ENCODE data around the gene CDK16.

DNA sequence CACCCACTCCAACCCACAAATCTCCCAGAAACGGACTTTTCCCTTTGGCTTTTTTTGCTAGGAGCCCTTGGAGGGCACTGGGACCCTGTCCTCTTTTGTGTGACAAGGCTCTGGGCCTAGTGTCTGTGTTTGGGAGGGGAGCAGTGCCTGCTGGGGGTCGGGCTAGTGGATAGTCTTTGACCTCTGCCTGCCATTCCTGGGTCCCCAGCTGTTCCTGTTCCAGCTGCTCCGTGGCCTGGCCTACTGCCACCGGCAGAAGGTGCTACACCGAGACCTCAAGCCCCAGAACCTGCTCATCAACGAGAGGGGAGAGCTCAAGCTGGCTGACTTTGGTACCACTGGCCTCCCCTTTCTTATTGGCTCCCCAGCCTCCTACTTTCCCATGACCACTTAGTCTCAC is 7.6 kb downstream of the CDK16 start:
- TF ChIP-seq, protein P1, sequence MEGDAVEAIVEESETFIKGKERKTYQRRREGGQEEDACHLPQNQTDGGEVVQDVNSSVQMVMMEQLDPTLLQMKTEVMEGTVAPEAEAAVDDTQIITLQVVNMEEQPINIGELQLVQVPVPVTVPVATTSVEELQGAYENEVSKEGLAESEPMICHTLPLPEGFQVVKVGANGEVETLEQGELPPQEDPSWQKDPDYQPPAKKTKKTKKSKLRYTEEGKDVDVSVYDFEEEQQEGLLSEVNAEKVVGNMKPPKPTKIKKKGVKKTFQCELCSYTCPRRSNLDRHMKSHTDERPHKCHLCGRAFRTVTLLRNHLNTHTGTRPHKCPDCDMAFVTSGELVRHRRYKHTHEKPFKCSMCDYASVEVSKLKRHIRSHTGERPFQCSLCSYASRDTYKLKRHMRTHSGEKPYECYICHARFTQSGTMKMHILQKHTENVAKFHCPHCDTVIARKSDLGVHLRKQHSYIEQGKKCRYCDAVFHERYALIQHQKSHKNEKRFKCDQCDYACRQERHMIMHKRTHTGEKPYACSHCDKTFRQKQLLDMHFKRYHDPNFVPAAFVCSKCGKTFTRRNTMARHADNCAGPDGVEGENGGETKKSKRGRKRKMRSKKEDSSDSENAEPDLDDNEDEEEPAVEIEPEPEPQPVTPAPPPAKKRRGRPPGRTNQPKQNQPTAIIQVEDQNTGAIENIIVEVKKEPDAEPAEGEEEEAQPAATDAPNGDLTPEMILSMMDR (IDR thresholded peaks at IDR 0.05) = no peak
- TF ChIP-seq POLR2A (IDR thresholded peaks at IDR 0.05) = no peak
